Measurements from ENCODE around the gene ANKRD11. TPM values are rescaled to one million over a fixed set of nuclear protein-coding genes. Genes with fewer than 3 reads are reported as not detected.
"Not testable (repeated sequence)": the region's sequence is repeated elsewhere in the genome, so short reads cannot be mapped to it uniquely, and the experiment has no call there.

Gene ANKRD11
- total and polyA plus RNA-seq, 2 donors (not counting 1 experiment from before 2014, with no cell fraction given) = 41.5 to 71.2 TPM

DNA sequence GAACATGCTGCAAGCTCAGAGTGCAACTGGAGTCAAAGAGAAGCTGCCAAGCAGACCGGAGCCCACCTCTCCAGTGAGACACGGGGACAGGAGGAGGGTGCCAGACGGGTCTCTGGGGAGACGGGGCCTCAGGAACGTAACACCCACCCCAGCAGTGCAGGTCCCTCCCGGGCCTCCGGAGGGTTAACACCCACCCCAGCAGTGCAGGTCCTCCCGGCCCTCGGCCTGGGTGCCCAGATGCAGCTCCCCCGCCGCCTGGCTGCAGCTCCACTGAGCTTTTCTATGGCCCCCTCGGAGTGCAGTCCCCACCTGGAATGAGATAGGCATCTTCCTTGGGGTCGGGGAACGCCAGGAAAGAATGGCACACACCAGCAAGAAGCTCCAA, 182.9 kb downstream of the ANKRD11 start:
- H3K79me2 ChIP-seq (ENCODE audit: control insufficient read depth, insufficient read depth, low read length) = peaks cover 75% of the 10 kb centered on the region
- H3K36me3 ChIP-seq (ENCODE audit: control insufficient read depth, insufficient read depth, low read length) = peaks cover 24% of the 10 kb centered on the region
- DNase-seq (ENCODE audit: low read depth in 2 of 2) = no peak
- H3K4me3 ChIP-seq (replicated peaks in 1 of 4; ENCODE audit: control extremely low read depth in 1 of 4, insufficient read depth in 1 of 4, low read depth in 3 of 4, low read length in 4 of 4) = no peak overlapping the region
- no peak overlapping the region for H2AFZ ChIP-seq (ENCODE audit: low read length)
- no peaks in the 10 kb centered on the region for H4K20me1 ChIP-seq (ENCODE audit: control insufficient read depth, extremely low read depth, insufficient read depth, low read length)
- no peak overlapping the region for H3K9ac ChIP-seq (ENCODE audit: insufficient read depth, low read length)
- H3K4me1 ChIP-seq (ENCODE audit: control insufficient read depth, extremely low read depth, insufficient read depth, low read length) = no peaks in the 10 kb centered on the region
- TF ChIP-seq EZH2 (IDR thresholded peaks at IDR 0.05; ENCODE audit: low read length, missing control alignments) = no peak
- H3K27me3 ChIP-seq (ENCODE audit: control insufficient read depth, insufficient read depth, low read length) = no peaks in the 10 kb centered on the region
- H3K9me3 ChIP-seq (ENCODE audit: control insufficient read depth, insufficient read depth, low read depth, low read length) = no peaks in the 10 kb centered on the region
- H3K4me2 ChIP-seq (ENCODE audit: extremely low read depth, insufficient read depth, low read length) = no peak overlapping the region
- no peak overlapping the region for H3K27ac ChIP-seq (ENCODE audit: insufficient read depth, low read length)

- not testable (repeated sequence) for H3K4me2 ChIP-seq (ENCODE audit: extremely low read depth, insufficient read depth, low read length); H3K27ac ChIP-seq (ENCODE audit: insufficient read depth, low read length); H3K9ac ChIP-seq (ENCODE audit: insufficient read depth, low read length); H3K27me3 ChIP-seq (ENCODE audit: control insufficient read depth, insufficient read depth, low read length); H3K4me1 ChIP-seq (ENCODE audit: control insufficient read depth, extremely low read depth, insufficient read depth, low read length); H2AFZ ChIP-seq (ENCODE audit: low read length); H4K20me1 ChIP-seq (ENCODE audit: control insufficient read depth, extremely low read depth, insufficient read depth, low read length); H3K4me3 ChIP-seq (replicated peaks in 1 of 4; ENCODE audit: control extremely low read depth in 1 of 4, insufficient read depth in 1 of 4, low read depth in 3 of 4, low read length in 4 of 4); DNase-seq (ENCODE audit: low read depth in 2 of 2); H3K9me3 ChIP-seq (ENCODE audit: control insufficient read depth, insufficient read depth, low read depth, low read length)
- Histone ChIP-seq H3K36me3 (ENCODE audit: control insufficient read depth, insufficient read depth, low read length) (peaks cover 24% of the 10 kb centered on the region), H3K79me2 (ENCODE audit: control insufficient read depth, insufficient read depth, low read length) (peaks cover 70% of the 10 kb centered on the region)
These were observed 183.6 kb downstream of the ANKRD11 start for GRCh38 chr16:89306457-89307420.

DNA sequence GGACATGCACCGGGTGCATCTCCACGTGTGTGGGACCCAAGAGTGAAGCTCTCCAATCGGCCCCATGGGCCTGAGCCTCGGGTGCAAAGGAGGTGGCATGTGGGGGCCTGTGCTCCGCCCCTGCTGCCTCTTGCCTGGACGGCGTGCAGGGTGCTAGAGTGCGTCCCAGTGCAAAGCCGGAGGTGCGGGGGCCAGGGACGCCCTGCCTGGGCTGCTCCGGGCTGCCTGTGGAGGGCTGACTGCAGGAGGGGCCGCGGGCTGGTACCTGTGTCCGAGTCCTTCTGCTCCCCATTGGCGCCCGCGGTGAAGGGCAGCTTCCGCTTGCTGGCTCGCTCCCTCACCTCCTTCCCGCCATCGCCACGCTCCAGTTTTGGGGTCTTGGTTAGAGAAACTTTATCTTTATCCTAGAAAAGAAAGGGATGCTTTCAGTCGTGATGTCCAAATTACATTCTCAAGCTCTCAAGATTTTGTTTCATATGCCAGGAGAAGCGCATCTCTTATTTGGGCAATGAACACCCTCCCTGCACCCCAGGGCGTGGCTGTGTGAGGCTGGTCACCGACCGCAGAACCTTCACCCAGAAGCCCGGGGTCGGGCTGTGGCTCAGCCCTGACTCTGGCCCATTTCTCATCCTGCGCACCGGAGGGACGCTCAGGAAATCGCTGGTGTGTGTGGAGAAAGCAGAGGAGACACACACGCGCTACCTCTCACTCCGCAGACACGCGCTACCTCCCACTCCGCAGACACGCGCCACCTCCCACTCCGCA, 185.2 kb downstream of the ANKRD11 start:
- Histone ChIP-seq H3K79me2 (ENCODE audit: control insufficient read depth, insufficient read depth, low read length) (peaks cover 65% of the 10 kb centered on the region), H4K20me1 (ENCODE audit: control insufficient read depth, extremely low read depth, insufficient read depth, low read length) (no peaks in the 10 kb centered on the region), H3K4me3 (replicated peaks in 1 of 4; ENCODE audit: control extremely low read depth in 1 of 4, insufficient read depth in 1 of 4, low read depth in 3 of 4, low read length in 4 of 4) (no peak overlapping the region), H3K9me3 (ENCODE audit: control insufficient read depth, insufficient read depth, low read depth, low read length) (no peaks in the 10 kb centered on the region), H3K4me1 (ENCODE audit: control insufficient read depth, extremely low read depth, insufficient read depth, low read length) (peaks cover 15% of the 10 kb centered on the region), H3K36me3 (ENCODE audit: control insufficient read depth, insufficient read depth, low read length) (peaks cover 24% of the 10 kb centered on the region), H3K4me2 (ENCODE audit: extremely low read depth, insufficient read depth, low read length) (no peak overlapping the region), H3K9ac (ENCODE audit: insufficient read depth, low read length) (no peak overlapping the region), H2AFZ (ENCODE audit: low read length) (no peak overlapping the region), H3K27me3 (ENCODE audit: control insufficient read depth, insufficient read depth, low read length) (no peaks in the 10 kb centered on the region), H3K27ac (ENCODE audit: insufficient read depth, low read length) (no peak overlapping the region)
- no peak for DNase-seq (ENCODE audit: low read depth in 2 of 2)
- no peak for TF ChIP-seq EZH2 (IDR thresholded peaks at IDR 0.05; ENCODE audit: low read length, missing control alignments)
- TF ChIP-seq, protein P1, sequence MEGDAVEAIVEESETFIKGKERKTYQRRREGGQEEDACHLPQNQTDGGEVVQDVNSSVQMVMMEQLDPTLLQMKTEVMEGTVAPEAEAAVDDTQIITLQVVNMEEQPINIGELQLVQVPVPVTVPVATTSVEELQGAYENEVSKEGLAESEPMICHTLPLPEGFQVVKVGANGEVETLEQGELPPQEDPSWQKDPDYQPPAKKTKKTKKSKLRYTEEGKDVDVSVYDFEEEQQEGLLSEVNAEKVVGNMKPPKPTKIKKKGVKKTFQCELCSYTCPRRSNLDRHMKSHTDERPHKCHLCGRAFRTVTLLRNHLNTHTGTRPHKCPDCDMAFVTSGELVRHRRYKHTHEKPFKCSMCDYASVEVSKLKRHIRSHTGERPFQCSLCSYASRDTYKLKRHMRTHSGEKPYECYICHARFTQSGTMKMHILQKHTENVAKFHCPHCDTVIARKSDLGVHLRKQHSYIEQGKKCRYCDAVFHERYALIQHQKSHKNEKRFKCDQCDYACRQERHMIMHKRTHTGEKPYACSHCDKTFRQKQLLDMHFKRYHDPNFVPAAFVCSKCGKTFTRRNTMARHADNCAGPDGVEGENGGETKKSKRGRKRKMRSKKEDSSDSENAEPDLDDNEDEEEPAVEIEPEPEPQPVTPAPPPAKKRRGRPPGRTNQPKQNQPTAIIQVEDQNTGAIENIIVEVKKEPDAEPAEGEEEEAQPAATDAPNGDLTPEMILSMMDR (conservative IDR thresholded peaks at IDR 0.05 in 1 of 2, IDR thresholded peaks at IDR 0.05 in 1 of 2; ENCODE audit: low read depth in 1 of 2, low read length in 2 of 2) = no peak
